HEK293 (cell line): ENCODE measurements around the gene CFAP47.
"Not testable (repeated sequence)": the region's sequence is repeated elsewhere in the genome, so short reads cannot be mapped to it uniquely, and the experiment has no call there.

Experiments used
- CTCF ChIA-PET: fragments of 350-600 bp; formaldehyde crosslinking; extraction: SDS; loops from one replicate; lab custom pipeline; 2021; ENCODE audit warnings: antibody characterized with exemption; lab: Yijun Ruan, JAX
- POLR2A ChIA-PET: fragments of 300-600 bp; formaldehyde crosslinking; extraction: SDS; loops from one replicate; lab custom pipeline; 2020; ENCODE audit warnings: antibody characterized with exemption, inconsistent platforms; lab: Yijun Ruan, JAX
- H3K27ac ChIP-seq: fragments of 200-500 bp; sonication (Bioruptor generic); 2 replicates; pipeline ENCODE4 v1.5.1; 2014; ENCODE audit warnings: low read depth, low read length, control low read depth, inconsistent platforms; ENCODE audit errors: extremely low read depth
- H3K36me3 ChIP-seq, 2 experiments: fragments of 200-500 bp in 1 of 2; sonication (Bioruptor generic) in 1 of 2; 1 replicate in 1 of 2; 2 replicates in 1 of 2; pipeline ENCODE4 v1.5.1; 2014 to 2017; ENCODE audit warnings: inconsistent platforms in 2 of 2, low read length in 2 of 2; ENCODE audit not compliant: control insufficient read depth in 2 of 2, insufficient read depth in 1 of 2
- H3K4me1 ChIP-seq: fragments of 200-500 bp; sonication (Bioruptor generic); 2 replicates; pipeline ENCODE4 v1.5.1; 2014; ENCODE audit warnings: mild to moderate bottlenecking, low read length, inconsistent platforms; ENCODE audit not compliant: control insufficient read depth, insufficient read depth
- H3K4me3 ChIP-seq: 2 replicates; pipeline ENCODE4 v1.5.1; 2011; ENCODE audit warnings: low read depth, mild to moderate bottlenecking, control low read depth, low read length, moderate library complexity
- H3K9me3 ChIP-seq: fragments of 200-500 bp; sonication (Bioruptor generic); 2 replicates; pipeline ENCODE4 v1.5.1; 2014; ENCODE audit warnings: low read depth, low read length, inconsistent platforms; ENCODE audit not compliant: control insufficient read depth, insufficient read depth
- HOXA7 ChIP-seq: sonication (generic); formaldehyde crosslinking; IDR thresholded peaks from 2 replicates; pipeline ENCODE4 v1.8.1; 2022; ENCODE audit warnings: missing genetic modification reagents, borderline replicate concordance
- KLF10 ChIP-seq: fragments of 450-650 bp; IDR thresholded peaks from 2 replicates; pipeline ENCODE4 v1.5.1; 2018; ENCODE audit warnings: missing biosample characterization, mild to moderate bottlenecking, missing genetic modification characterization
- SP3 ChIP-seq: fragments of 450-650 bp; formaldehyde crosslinking; IDR thresholded peaks from 2 replicates; pipeline ENCODE4 v1.5.1; 2016; ENCODE audit warnings: missing biosample characterization, missing genetic modification characterization
- YY2 ChIP-seq: fragments of 450-650 bp; formaldehyde crosslinking; IDR thresholded peaks from 2 replicates; pipeline ENCODE4 v1.5.1; 2016; ENCODE audit warnings: missing biosample characterization, missing genetic modification characterization
- ZBTB21 ChIP-seq: fragments of 450-650 bp; formaldehyde crosslinking; IDR thresholded peaks from 2 replicates; pipeline ENCODE4 v1.5.1; 2017; ENCODE audit warnings: missing biosample characterization, missing genetic modification characterization
- ZFP3 ChIP-seq: fragments of 450-650 bp; formaldehyde crosslinking; IDR thresholded peaks from 2 replicates; pipeline ENCODE4 v1.5.1; 2016; ENCODE audit warnings: low read depth, missing biosample characterization, missing genetic modification characterization
- ZNF175 ChIP-seq: fragments of 450-650 bp; formaldehyde crosslinking; IDR thresholded peaks from 2 replicates; pipeline ENCODE4 v1.5.1; 2016; ENCODE audit warnings: missing biosample characterization, missing genetic modification characterization
- ZNF239 ChIP-seq: fragments of 450-650 bp; formaldehyde crosslinking; IDR thresholded peaks from 2 replicates; pipeline ENCODE4 v1.5.1; 2016; ENCODE audit warnings: missing biosample characterization, missing genetic modification characterization
- ZNF24 ChIP-seq: fragments of 450-650 bp; formaldehyde crosslinking; IDR thresholded peaks from 2 replicates; pipeline ENCODE4 v1.5.1; 2016; ENCODE audit warnings: missing biosample characterization, missing genetic modification characterization
- ZNF311 ChIP-seq: fragments of 450-650 bp; formaldehyde crosslinking; IDR thresholded peaks from 2 replicates; pipeline ENCODE4 v1.5.1; 2017; ENCODE audit warnings: missing biosample characterization, missing genetic modification characterization, borderline replicate concordance
- ZNF366 ChIP-seq: fragments of 450-650 bp; formaldehyde crosslinking; conservative IDR thresholded peaks from 2 replicates; pipeline ENCODE4 v1.5.1; 2016; ENCODE audit warnings: missing biosample characterization, missing genetic modification characterization
- ZNF521 ChIP-seq: fragments of 450-650 bp; formaldehyde crosslinking; IDR thresholded peaks from 2 replicates; pipeline ENCODE4 v1.5.1; 2017; ENCODE audit warnings: missing biosample characterization, mild to moderate bottlenecking, missing genetic modification characterization
- ZNF561 ChIP-seq: fragments of 450-650 bp; IDR thresholded peaks from 2 replicates; pipeline ENCODE4 v1.5.1; 2018; ENCODE audit warnings: missing biosample characterization, missing genetic modification characterization, borderline replicate concordance
- ZNF600 ChIP-seq: fragments of 450-650 bp; formaldehyde crosslinking; IDR thresholded peaks from 2 replicates; pipeline ENCODE4 v1.5.1; 2016; ENCODE audit warnings: missing biosample characterization, missing genetic modification characterization
- ZNF610 ChIP-seq: fragments of 450-650 bp; formaldehyde crosslinking; IDR thresholded peaks from 2 replicates; pipeline ENCODE4 v1.5.1; 2016; ENCODE audit warnings: missing biosample characterization, missing genetic modification characterization, borderline replicate concordance
- ZNF623 ChIP-seq: fragments of 450-650 bp; formaldehyde crosslinking; IDR thresholded peaks from 2 replicates; pipeline ENCODE4 v1.5.1; 2016; ENCODE audit warnings: missing biosample characterization, missing genetic modification characterization
- ZNF654 ChIP-seq: fragments of 450-650 bp; formaldehyde crosslinking; IDR thresholded peaks from 2 replicates; pipeline ENCODE4 v1.5.1; 2016; ENCODE audit warnings: low read depth, missing biosample characterization, missing genetic modification characterization
- ZNF677 ChIP-seq: fragments of 450-650 bp; IDR thresholded peaks from 2 replicates; pipeline ENCODE4 v1.5.0; 2018; ENCODE audit warnings: missing biosample characterization, mild to moderate bottlenecking, missing genetic modification characterization, moderate library complexity
- ZNF747 ChIP-seq: fragments of 450-650 bp; formaldehyde crosslinking; IDR thresholded peaks from 2 replicates; pipeline ENCODE4 v1.5.1; 2016; ENCODE audit warnings: missing biosample characterization, missing genetic modification characterization
- ZSCAN23 ChIP-seq: fragments of 450-650 bp; formaldehyde crosslinking; IDR thresholded peaks from 2 replicates; pipeline ENCODE4 v1.5.1; 2016; ENCODE audit warnings: missing biosample characterization, missing genetic modification characterization
- ZXDB ChIP-seq: fragments of 450-650 bp; formaldehyde crosslinking; IDR thresholded peaks from 2 replicates; pipeline ENCODE4 v1.5.1; 2016; ENCODE audit warnings: missing biosample characterization, missing genetic modification characterization
- TF ChIP-seq, protein P1 (sequence below): fragments of 450-650 bp; formaldehyde crosslinking; IDR thresholded peaks from 2 replicates; pipeline ENCODE4 v1.5.1; 2016; ENCODE audit warnings: missing biosample characterization, missing genetic modification characterization
- TF ChIP-seq, protein P2 (sequence below): fragments of 450-650 bp; formaldehyde crosslinking; IDR thresholded peaks from 2 replicates; pipeline ENCODE4 v1.5.1; 2017; ENCODE audit warnings: missing biosample characterization, missing genetic modification characterization
- TF ChIP-seq, protein P3 (sequence below): fragments of 450-650 bp; formaldehyde crosslinking; IDR thresholded peaks from 2 replicates; pipeline ENCODE4 v1.5.1; 2016; ENCODE audit warnings: missing biosample characterization, missing genetic modification characterization
- TF ChIP-seq, protein P4 (sequence below): fragments of 450-650 bp; formaldehyde crosslinking; IDR thresholded peaks from 2 replicates; pipeline ENCODE4 v1.5.1; 2017; ENCODE audit warnings: missing biosample characterization, missing genetic modification characterization
- TF ChIP-seq, protein P5 (sequence below): fragments of 450-650 bp; formaldehyde crosslinking; IDR thresholded peaks from 2 replicates; pipeline ENCODE4 v1.5.1; 2017; ENCODE audit warnings: missing biosample characterization, missing genetic modification characterization

The CFAP47 gene

DNA sequence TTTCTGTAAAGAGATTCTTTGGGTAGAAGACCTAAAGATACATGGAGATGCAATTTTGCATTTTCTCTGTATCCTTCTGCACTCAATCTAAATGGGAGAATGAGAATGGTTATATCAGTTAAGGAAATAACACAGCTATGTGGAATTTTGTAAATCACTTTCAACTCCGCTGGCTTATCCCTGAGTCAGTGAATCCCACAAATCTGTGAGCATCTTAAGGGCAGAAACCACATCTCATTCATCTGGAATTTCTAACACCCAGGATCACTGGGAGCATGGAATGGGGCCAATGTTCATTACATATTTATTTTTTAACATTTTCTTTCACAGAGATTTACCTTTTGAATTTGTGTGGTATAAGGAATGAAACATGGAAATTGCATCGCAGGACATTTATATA lies 167.8 kb downstream of the CFAP47 start:
- no peaks in the 10 kb centered on the region for H3K4me1 ChIP-seq
- H3K36me3 ChIP-seq, result no peaks in the 10 kb centered on the region
- no peak overlapping the region for H3K4me3 ChIP-seq
- no peak overlapping the region for H3K27ac ChIP-seq
- TF ChIP-seq ZNF561 (tag by site-specific recombination) (no peak), ZNF175 (tag by site-specific recombination) (no peak), ZNF239 (tag by site-specific recombination) (no peak), ZNF610 (tag by site-specific recombination) (no peak), KLF10 (tag by site-specific recombination) (no peak), ZBTB21 (tag by site-specific recombination) (no peak), ZNF521 (tag by site-specific recombination) (no peak), ZNF677 (tag by site-specific recombination) (no peak), ZXDB (no peak), ZNF747 (tag by site-specific recombination) (no peak), HOXA7 (CRISPR knock-in tag) (no peak), ZSCAN23 (tag by site-specific recombination) (no peak)
- TF ChIP-seq, protein P1, sequence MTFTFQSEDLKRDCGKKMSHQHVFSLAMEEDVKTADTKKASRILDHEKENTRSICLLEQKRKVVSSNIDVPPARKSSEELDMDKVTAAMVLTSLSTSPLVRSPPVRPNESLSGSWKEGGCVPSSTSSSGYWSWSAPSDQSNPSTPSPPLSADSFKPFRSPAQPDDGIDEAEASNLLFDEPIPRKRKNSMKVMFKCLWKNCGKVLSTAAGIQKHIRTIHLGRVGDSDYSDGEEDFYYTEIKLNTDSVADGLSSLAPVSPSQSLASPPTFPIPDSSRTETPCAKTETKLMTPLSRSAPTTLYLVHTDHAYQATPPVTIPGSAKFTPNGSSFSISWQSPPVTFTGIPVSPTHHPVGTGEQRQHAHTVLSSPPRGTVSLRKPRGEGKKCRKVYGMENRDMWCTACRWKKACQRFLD, result no peak
- TF ChIP-seq, protein P2, sequence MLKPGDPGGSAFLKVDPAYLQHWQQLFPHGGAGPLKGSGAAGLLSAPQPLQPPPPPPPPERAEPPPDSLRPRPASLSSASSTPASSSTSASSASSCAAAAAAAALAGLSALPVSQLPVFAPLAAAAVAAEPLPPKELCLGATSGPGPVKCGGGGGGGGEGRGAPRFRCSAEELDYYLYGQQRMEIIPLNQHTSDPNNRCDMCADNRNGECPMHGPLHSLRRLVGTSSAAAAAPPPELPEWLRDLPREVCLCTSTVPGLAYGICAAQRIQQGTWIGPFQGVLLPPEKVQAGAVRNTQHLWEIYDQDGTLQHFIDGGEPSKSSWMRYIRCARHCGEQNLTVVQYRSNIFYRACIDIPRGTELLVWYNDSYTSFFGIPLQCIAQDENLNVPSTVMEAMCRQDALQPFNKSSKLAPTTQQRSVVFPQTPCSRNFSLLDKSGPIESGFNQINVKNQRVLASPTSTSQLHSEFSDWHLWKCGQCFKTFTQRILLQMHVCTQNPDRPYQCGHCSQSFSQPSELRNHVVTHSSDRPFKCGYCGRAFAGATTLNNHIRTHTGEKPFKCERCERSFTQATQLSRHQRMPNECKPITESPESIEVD, result no peak
- TF ChIP-seq, protein P3, sequence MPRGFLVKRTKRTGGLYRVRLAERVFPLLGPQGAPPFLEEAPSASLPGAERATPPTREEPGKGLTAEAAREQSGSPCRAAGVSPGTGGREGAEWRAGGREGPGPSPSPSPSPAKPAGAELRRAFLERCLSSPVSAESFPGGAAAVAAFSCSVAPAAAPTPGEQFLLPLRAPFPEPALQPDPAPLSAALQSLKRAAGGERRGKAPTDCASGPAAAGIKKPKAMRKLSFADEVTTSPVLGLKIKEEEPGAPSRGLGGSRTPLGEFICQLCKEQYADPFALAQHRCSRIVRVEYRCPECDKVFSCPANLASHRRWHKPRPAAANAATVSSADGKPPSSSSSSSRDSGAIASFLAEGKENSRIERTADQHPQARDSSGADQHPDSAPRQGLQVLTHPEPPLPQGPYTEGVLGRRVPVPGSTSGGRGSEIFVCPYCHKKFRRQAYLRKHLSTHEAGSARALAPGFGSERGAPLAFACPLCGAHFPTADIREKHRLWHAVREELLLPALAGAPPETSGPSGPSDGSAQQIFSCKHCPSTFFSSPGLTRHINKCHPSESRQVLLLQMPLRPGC, result no peak
- TF ChIP-seq, protein P4, sequence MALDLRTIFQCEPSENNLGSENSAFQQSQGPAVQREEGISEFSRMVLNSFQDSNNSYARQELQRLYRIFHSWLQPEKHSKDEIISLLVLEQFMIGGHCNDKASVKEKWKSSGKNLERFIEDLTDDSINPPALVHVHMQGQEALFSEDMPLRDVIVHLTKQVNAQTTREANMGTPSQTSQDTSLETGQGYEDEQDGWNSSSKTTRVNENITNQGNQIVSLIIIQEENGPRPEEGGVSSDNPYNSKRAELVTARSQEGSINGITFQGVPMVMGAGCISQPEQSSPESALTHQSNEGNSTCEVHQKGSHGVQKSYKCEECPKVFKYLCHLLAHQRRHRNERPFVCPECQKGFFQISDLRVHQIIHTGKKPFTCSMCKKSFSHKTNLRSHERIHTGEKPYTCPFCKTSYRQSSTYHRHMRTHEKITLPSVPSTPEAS (tag by site-specific recombination), result no peak
- H3K9me3 ChIP-seq, result no peaks in the 10 kb centered on the region
- CTCF ChIA-PET, result no interaction called here
- POLR2A ChIA-PET, result no interaction called here

DNA sequence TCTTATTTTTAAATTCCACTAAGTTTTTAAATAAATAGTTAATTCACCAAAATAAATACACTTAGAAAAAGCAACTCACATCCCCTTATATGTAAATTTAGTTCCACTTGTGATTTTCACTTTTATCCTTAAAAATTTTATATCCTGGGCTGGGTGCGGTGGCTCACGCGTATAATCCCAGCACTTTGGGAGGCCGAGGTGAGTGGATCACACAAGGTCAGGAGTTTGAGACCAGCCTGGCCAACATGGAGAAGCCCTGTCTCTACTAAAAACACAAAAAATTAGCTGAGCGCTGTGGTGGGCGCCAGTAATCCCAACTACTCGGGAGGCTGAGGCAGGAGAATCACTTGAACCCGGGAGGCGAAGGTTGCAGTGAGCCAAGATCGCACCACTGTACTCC lies 169.4 kb downstream of the CFAP47 start:
- POLR2A ChIA-PET, H3K4me1 ChIP-seq, H3K9me3 ChIP-seq, CTCF ChIA-PET, H3K4me3 ChIP-seq, H3K27ac ChIP-seq, H3K36me3 ChIP-seq: not testable (repeated sequence)

DNA sequence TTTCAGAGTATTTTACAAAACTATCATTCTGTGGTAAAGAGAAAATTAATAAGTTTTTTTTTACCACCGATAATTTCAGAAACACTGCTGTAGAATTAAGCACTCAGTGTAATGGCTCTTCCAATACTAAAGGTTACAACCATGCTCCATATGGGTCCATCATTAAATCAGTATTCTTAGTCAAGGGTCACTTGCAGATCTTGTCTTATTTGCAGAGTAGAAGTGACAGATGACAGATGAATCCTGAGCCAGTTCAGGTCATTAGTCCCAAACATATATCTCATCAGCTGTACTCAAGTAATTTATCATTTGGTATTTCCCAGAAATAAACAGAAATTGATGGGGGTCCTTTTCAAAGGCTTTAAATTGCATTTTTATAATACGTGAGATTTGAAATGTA lies 182.9 kb downstream of the CFAP47 start:
- H3K4me1 ChIP-seq, result no peaks in the 10 kb centered on the region
- H3K4me3 ChIP-seq, result no peak overlapping the region
- CTCF ChIA-PET, result no interaction called here
- no peaks in the 10 kb centered on the region for H3K9me3 ChIP-seq
- H3K36me3 ChIP-seq, result no peaks in the 10 kb centered on the region
- H3K27ac ChIP-seq, result no peak overlapping the region
- POLR2A ChIA-PET, result no interaction called here
- TF ChIP-seq ZNF654 (tag by site-specific recombination) (no peak), ZNF366 (tag by site-specific recombination) (no peak), YY2 (tag by site-specific recombination) (no peak), ZNF24 (no peak), ZNF623 (tag by site-specific recombination) (no peak), ZFP3 (tag by site-specific recombination) (no peak), ZNF600 (tag by site-specific recombination) (no peak), ZNF311 (tag by site-specific recombination) (no peak), SP3 (tag by site-specific recombination) (no peak)
- TF ChIP-seq, protein P5, sequence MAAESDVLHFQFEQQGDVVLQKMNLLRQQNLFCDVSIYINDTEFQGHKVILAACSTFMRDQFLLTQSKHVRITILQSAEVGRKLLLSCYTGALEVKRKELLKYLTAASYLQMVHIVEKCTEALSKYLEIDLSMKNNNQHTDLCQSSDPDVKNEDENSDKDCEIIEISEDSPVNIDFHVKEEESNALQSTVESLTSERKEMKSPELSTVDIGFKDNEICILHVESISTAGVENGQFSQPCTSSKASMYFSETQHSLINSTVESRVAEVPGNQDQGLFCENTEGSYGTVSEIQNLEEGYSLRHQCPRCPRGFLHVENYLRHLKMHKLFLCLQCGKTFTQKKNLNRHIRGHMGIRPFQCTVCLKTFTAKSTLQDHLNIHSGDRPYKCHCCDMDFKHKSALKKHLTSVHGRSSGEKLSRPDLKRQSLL (tag by site-specific recombination), result no peak
